GM18502 (cell line): ENCODE results near the gene SORL1-AS1.
"Not testable (repeated sequence)": the region's sequence is repeated elsewhere in the genome, so short reads cannot be mapped to it uniquely, and the experiment has no call there.

Experiments
- ATAC-seq: cut with Tn5 transposase; IDR thresholded peaks from one replicate; pipeline ENCODE4 v1.9.1; 2021; ENCODE audit warnings: mild to moderate bottlenecking; ENCODE audit not compliant: unreplicated experiment, poor library complexity

Gene SORL1-AS1

GRCh38 chr11:121411330-121411729 lies 41.4 kb downstream of the SORL1-AS1 start:
- not testable (repeated sequence) for ATAC-seq

- not testable (repeated sequence) for ATAC-seq
Observed at GRCh38 chr11:121410041-121410440, 42.7 kb downstream of the SORL1-AS1 start.

- ATAC-seq: no peak
Observed at GRCh38 chr11:121408830-121409229, 43.9 kb downstream of the SORL1-AS1 start.

GRCh38 chr11:121406291-121406690 lies 46.5 kb downstream of the SORL1-AS1 start:
- no peak for ATAC-seq

GRCh38 chr11:121405646-121406045 lies 47.1 kb downstream of the SORL1-AS1 start:
- ATAC-seq: no peak

DNA sequence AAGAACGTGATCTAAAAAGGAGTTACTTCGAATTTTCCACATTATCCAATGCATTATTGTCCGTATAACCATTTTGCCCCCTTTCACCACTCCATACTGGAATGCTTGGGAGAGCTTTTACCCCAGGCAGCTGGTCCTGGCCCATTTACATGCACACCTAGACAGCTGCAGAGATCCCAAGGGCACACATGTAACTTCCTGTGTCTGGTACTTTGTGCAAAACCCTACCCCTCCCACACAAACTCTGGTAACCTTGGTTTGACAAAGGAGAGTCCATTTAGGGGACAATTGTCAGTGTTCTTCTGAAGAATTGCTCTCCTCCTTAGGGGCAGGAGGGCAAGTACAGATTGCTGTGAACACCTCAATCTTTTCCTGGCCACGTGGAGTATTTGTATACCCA lies 58.0 kb downstream of the SORL1-AS1 start:
- no peak for ATAC-seq

- no peak for ATAC-seq
Observed at GRCh38 chr11:121393855-121394254, 58.9 kb downstream of the SORL1-AS1 start.

GRCh38 chr11:121391914-121392313 lies 60.9 kb downstream of the SORL1-AS1 start:
- ATAC-seq: no peak

DNA sequence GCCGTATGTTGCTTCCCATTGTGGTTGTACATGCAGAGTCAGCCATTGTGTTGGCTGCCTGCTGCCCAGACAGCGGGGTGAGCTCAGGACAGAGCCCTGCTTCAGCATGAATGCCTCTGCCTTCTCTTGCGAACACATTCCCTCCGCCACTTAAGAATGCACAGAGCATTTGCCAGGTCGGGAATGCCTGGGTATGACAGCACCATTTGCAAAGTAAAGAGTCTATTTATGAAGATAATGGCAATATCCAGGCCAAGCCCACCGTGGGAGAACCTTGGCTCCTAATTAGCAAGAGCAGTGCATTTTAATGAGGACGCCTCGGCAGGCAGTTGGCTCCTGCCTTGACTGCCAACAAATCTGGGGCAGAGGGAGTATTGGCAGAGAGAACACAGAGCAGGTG lies 63.1 kb downstream of the SORL1-AS1 start:
- no peak for ATAC-seq
